Lung microvascular endothelial cell (primary cell): ENCODE data around the gene SLC16A12. TPM values are rescaled to one million over a fixed set of nuclear protein-coding genes. Genes with fewer than 3 reads are reported as not detected.

Experiments
- DNase-seq, 2 donors: peaks; one replicate each; pipeline versions ENCODE4 v3.0.0 to v3.0.0-alpha.2; 2010; ENCODE audit warnings: low read depth in 2 of 2
- total RNA-seq: library from RNA; depleted of rRNA; stranded (reverse); fragments of >200 nt; gene quantifications from 2 replicates; pipeline ENCODE4 v1.2.1, GENCODE V29; 2014

The SLC16A12 gene
- total RNA-seq, 1 donor from 2014 or later, result not detected

DNA sequence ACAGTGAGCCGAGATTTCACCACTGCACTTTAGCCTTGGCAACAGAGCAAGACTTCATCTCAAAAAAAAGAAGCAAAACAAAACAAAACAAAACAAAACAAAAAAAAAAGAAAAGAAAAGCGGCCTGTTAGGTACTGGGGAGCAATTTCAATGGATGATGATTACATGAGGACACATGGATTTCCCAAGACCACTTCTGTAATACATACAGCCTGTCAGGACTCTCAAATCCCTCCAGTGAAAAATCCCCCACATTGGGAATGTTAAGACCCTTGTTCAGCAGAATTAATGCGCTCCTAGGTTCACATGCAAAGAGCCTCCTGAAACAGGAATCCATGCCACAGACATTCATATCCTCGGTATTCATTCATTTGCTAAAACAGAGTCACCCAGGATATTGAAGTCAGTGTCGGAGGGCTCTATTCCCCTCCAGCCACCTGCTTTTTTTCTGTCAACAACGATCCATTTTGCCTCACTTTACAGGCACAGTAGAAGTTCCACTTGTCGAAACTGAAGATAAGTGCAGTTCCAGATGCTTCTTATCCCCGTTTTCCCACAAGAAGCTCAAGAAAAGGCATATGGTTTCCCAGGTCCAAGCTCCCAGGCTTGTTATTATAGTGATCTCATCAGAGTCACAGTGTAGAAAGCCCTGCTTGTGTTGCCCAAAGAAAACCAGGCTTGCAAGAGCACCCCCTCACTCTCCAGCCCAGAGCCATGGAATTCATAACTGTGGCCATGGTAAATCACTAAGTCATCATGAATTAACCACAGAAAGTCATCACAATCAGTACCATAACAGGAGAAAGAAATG is 20.2 kb downstream of the SLC16A12 start:
- DNase-seq, result peak in 1 of 2 donors; percentile 27

GRCh38 chr10:89513206-89513605 is 22.2 kb downstream of the SLC16A12 start:
- no peak for DNase-seq

DNA sequence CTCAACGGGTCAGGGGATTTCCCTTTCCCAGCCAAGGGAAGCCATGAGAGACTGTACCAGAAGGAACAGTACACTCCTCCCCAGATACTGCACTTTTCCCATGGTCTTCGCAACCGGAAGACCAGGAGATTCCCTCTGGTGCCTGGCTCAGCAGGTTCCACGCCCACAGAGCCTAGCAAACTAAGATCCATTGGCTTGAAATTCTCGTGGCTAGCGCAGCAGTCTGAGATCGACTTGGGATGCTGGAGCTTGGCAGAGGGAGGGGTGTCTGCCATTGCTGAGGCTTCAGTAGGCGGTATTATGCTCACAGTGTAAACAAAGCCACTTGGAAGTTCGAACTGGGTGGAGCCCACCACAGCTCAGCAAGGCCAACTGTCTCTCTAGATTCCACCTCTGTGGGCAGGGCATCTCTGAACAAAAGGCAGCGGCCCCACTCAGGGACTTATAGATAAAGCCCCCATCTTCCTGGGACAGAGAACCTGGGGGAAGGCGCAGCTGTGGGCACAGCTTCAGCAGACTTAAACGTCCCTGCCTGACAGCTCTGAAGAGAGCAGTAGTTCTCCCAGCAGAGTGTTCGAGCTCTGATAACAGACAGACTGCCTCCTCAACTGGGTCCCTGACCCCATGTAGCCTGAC is 29.6 kb downstream of the SLC16A12 start:
- no peak for DNase-seq

GRCh38 chr10:89504691-89505090 is 30.7 kb downstream of the SLC16A12 start:
- no peak for DNase-seq

DNA sequence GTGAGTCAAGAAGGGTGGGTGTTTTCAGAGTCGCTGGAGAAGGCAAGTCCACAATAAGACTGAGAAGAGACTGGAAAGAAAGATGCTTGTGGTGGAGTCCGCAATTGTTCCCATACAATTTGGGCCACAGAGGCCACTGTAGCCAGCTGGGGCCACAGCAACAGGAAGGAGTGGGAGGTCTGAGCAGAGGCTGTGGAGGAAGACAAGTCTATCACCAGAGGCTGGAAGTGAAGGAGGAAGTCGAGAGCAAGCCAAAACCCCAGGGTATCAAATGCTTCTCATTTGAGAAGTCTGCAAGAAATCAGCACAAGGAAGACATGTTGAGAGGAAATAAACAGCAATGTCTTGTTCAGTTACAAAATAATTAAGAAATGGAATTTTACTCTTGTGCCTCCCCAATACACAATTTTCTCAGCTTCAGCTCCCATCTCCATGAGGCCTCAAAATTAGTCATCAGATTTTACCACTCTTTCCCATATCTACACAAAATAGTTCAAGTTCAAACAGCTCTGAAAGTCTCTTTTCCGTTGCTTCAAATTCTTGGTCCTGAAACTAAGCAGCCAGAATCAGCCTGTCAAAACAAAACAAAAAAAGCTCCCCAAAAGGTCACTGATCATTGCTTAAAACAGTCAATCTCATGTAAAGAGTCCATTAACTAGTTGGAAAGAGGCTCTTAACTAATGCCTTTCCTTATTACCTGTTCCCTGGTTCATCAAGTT is 31.6 kb downstream of the SLC16A12 start:
- DNase-seq, result no peak

GRCh38 chr10:89503151-89503550 is 32.2 kb downstream of the SLC16A12 start:
- DNase-seq, result no peak

DNA sequence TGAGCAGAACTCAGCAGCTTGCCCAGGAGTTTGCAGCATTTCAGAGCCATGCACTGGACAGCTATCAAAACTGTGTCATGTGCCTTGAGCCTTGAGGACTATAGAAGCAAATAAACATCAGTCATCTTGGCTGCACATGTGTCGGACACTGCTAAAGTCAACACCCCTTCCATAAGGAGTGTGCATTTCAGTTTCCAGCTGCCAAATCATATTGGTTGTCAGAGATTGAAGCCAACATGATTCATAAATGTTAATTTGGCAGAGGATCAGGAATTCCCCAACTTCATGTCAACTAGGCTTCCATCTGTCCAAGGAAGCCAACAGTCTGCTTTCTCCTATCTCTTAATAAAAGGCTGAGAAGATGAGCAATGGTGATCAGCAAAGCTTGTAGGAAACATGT is 32.8 kb downstream of the SLC16A12 start:
- peak in 1 of 2 donors; percentile 28 for DNase-seq

DNA sequence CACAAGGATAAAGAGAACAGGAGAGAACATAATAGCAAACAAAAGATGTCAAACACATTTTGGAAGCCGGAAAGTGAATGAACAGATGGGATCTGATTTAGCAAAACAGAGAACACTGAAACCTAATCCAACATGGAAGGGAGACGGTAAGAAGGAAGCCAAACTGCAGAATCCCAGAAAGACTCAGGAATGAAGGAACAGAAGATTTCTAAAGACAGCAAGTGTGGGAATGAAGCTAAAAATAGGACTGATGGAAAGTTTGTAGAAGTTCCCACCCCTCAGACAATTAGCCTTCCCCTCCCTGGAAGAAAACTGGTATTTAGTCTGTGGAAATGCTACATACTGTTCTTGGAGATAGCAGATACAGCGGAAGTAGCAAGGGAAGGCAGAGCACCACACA is 40.8 kb downstream of the SLC16A12 start:
- no peak for DNase-seq

- DNase-seq, result no peak
Measured at GRCh38 chr10:89494068-89494467, 41.3 kb downstream of the SLC16A12 start.

DNA sequence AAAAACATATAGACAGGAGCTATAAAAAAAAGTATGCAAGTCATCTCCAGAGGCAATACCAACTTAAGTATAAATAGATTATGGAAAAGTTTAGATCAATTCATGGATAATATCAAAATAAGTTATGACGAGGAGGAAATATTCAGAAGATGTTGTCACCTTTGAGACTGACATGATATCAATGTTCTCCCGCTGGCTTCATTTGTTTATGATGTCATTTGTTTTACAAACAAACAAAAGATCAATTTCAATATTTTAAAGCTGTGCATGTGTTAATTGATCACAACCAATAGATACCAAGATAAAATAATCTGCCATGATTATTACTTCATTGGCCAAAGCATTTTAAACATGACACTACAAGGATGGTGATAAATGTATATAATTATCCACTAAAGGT is 43.5 kb downstream of the SLC16A12 start:
- DNase-seq, result no peak

GRCh38 chr10:89490596-89491335 is 44.6 kb downstream of the SLC16A12 start:
- no peak for DNase-seq

DNA sequence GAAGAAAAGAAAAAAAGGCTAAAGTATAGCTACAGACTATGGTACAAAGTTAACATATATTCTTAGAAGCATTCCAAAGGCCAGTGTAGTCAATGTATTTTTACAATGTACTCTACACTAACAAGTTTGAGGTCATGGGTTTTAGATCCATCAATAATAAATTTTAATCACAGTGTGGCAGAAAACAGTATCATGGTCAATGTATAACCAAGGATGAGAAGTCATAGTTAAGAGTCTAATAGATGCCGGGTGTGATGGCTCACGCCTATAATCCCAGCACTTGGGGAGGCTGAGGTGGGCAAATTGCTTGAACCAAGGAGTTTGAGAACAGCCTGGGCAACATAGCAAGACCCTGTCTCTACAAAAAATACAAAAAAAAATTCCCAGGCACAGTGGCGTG is 53.1 kb downstream of the SLC16A12 start:
- no peak for DNase-seq

- peak; percentile 46 to 70 for DNase-seq
Measured at GRCh38 chr10:89481662-89482061, 53.7 kb downstream of the SLC16A12 start.

DNA sequence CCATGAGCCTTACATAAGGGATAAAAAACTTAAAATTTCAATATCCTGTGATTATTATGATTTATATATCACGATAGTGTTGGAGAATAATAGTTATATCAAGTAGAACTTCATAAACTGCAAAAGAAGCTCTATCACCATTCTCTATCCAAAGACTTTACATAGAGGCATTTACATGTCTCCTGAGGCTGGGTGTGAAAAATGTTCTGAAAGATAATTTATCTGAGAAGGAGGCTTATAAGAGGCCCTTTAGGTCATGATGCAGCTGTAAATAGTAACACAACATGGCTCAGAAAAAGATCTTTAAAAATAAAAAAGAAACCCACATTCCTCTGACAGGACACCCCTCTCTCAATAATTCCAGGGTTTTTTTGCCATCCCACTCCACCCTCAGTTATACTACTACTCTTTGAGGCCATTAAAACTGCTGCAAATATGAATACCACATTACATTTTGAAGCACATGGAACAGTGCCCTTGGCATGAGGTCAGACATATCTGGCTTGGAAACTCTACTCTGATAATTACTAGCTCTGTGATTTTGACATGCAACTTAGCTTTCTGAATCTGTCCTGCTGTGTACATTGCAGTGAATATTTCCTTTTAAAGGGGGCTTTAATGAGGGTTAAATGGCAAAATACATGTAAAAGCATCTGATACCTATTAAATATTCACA is 55.5 kb downstream of the SLC16A12 start:
- DNase-seq, result no peak

GRCh38 chr10:89478739-89479654 is 56.4 kb downstream of the SLC16A12 start:
- peak in 1 of 2 donors; percentile 11 for DNase-seq

- DNase-seq, result no peak
Measured at GRCh38 chr10:89478085-89478738, 57.2 kb downstream of the SLC16A12 start.

GRCh38 chr10:89476150-89476549 is 59.2 kb downstream of the SLC16A12 start:
- DNase-seq, result no peak

- no peak for DNase-seq
Measured at GRCh38 chr10:89475591-89475998, 59.8 kb downstream of the SLC16A12 start.

GRCh38 chr10:89475125-89475524 is 60.3 kb downstream of the SLC16A12 start:
- DNase-seq, result no peak
